Endothelial cell of umbilical vein (primary cell): ENCODE measurements around the gene RFX2. TPM values are rescaled to one million over a fixed set of nuclear protein-coding genes. Genes with fewer than 3 reads are reported as not detected.

Experiments
- BruUV-seq: library from RNA; stranded (reverse); fragments of 400-500 nt; replicated peaks from 2 replicates; lab custom pipeline; 2021; lab: Mats Ljungman, UMichigan
- CTCF ChIA-PET: fragments of 300-600, 350-600 bp; sonication (Branson Sonifier 250); formaldehyde crosslinking; loops from one replicate; lab custom pipeline; 2021; ENCODE audit warnings: antibody characterized with exemption, inconsistent platforms; lab: Charles Lee
- POLR2A ChIA-PET: fragments of 300-600, 350-600 bp; sonication (Branson Sonifier 250); formaldehyde crosslinking; loops from one replicate; lab custom pipeline; 2021; ENCODE audit warnings: antibody characterized with exemption, inconsistent platforms; lab: Charles Lee
- DNase-seq: peaks from one replicate; pipeline ENCODE4 v3.0.0-alpha.2; 2011; ENCODE audit warnings: low read depth, low spot score
- FAIRE-seq: peaks from 2 replicates; lab custom pipeline; 2011; peaks lifted over from hg19 to GRCh38; lab: Jason Lieb, UNC
- H2AFZ ChIP-seq: 2 replicates; pipeline ENCODE4 v1.6.0; 2012; ENCODE audit warnings: low read depth, low read length, control low read depth, inconsistent platforms
- H3K27ac ChIP-seq: 2 replicates; pipeline ENCODE4 v1.5.1; 2011; ENCODE audit warnings: low read depth, mild to moderate bottlenecking, control low read depth, low read length, moderate library complexity; ENCODE audit not compliant: insufficient read depth
- H3K27me3 ChIP-seq, 2 experiments: 2 replicates each; pipeline versions ENCODE4 v1.6.0 to v1.6.1; 2011; ENCODE audit warnings: low read length in 2 of 2, mixed read lengths in 1 of 2; ENCODE audit not compliant: control insufficient read depth in 2 of 2, insufficient read depth in 2 of 2
- H3K36me3 ChIP-seq, 2 experiments: 2 replicates in 1 of 2; 3 replicates in 1 of 2; pipeline ENCODE4 v1.5.1; 2011; ENCODE audit warnings: low read length in 2 of 2, mild to moderate bottlenecking in 1 of 2, moderate library complexity in 1 of 2; ENCODE audit not compliant: control insufficient read depth in 2 of 2, insufficient read depth in 2 of 2; ENCODE audit errors: extremely low read depth in 1 of 2
- H3K4me1 ChIP-seq: 3 replicates; pipeline ENCODE4 v1.5.1; 2011; ENCODE audit warnings: mild to moderate bottlenecking, low read length; ENCODE audit not compliant: control insufficient read depth, insufficient read depth; ENCODE audit errors: extremely low read depth
- H3K4me2 ChIP-seq: 2 replicates; pipeline ENCODE4 v1.6.1; 2011; ENCODE audit warnings: low read length, control low read depth, mixed read lengths; ENCODE audit not compliant: insufficient read depth
- H3K4me3 ChIP-seq, 3 experiments: fragments of 200-600 bp in 1 of 3; sonication (generic), shearing (Covaris generic) in 1 of 3; replicated peaks in 1 of 3; 2 replicates each; pipeline ENCODE4 v1.5.1; 2011 to 2016; ENCODE audit warnings: control low read depth in 3 of 3, low read length in 3 of 3, mild to moderate bottlenecking in 2 of 3, inconsistent platforms in 1 of 3, low read depth in 1 of 3, moderate library complexity in 1 of 3; ENCODE audit not compliant: insufficient read depth in 1 of 3
- H3K79me2 ChIP-seq: 2 replicates; pipeline ENCODE4 v1.6.0; 2012; ENCODE audit warnings: low read length, inconsistent platforms; ENCODE audit not compliant: control insufficient read depth, insufficient read depth
- H3K9ac ChIP-seq: replicated peaks from 2 replicates; pipeline ENCODE3; 2011; ENCODE audit warnings: low read length, control low read depth; ENCODE audit not compliant: insufficient read depth; ENCODE audit errors: extremely low read depth
- H3K9me1 ChIP-seq: replicated peaks from 3 replicates; pipeline ENCODE4 v1.6.0; 2011; ENCODE audit warnings: mild to moderate bottlenecking, low read length; ENCODE audit not compliant: control insufficient read depth, insufficient read depth; ENCODE audit errors: extremely low read depth
- H3K9me3 ChIP-seq: replicated peaks from 2 replicates; pipeline ENCODE4 v1.5.1; 2012; ENCODE audit warnings: low read length, inconsistent platforms; ENCODE audit not compliant: control insufficient read depth, insufficient read depth
- H4K20me1 ChIP-seq: replicated peaks from 2 replicates; pipeline ENCODE3; 2011; ENCODE audit warnings: mild to moderate bottlenecking, low read length; ENCODE audit not compliant: control insufficient read depth, insufficient read depth; ENCODE audit errors: extremely low read depth
- CTCF ChIP-seq, 2 donors: IDR thresholded peaks; 1 replicate in 1 of 2; 2 replicates in 1 of 2; pipeline ENCODE4 v1.5.1; 2011; ENCODE audit warnings: low read length in 2 of 2, mild to moderate bottlenecking in 2 of 2, moderate library complexity in 2 of 2, control low read depth in 1 of 2, inconsistent platforms in 1 of 2, low read depth in 1 of 2; ENCODE audit not compliant: insufficient read depth in 1 of 2; ENCODE audit errors: extremely low read depth in 1 of 2
- EZH2 ChIP-seq: IDR thresholded peaks from 2 replicates; pipeline ENCODE4 v1.6.1; 2012; ENCODE audit warnings: borderline replicate concordance, low read depth, mild to moderate bottlenecking, moderate library complexity, low read length, inconsistent platforms; ENCODE audit not compliant: severe bottlenecking
- FOS ChIP-seq: IDR thresholded peaks from 2 replicates; pipeline ENCODE4 v1.6.1; 2011; ENCODE audit warnings: mild to moderate bottlenecking, low read length, moderate library complexity, borderline replicate concordance; ENCODE audit not compliant: insufficient read depth
- GATA2 ChIP-seq: IDR thresholded peaks from 2 replicates; pipeline ENCODE4 v1.7.0; 2011; ENCODE audit warnings: low read depth, mild to moderate bottlenecking, moderate library complexity, mixed read lengths, low read length; ENCODE audit not compliant: insufficient read length, insufficient read depth
- JUN ChIP-seq: IDR thresholded peaks from 2 replicates; pipeline ENCODE4 v1.6.1; 2011; ENCODE audit warnings: borderline replicate concordance, low read depth; ENCODE audit not compliant: insufficient read length, insufficient read depth
- MAX ChIP-seq: IDR thresholded peaks from 2 replicates; pipeline ENCODE4 v1.6.1; 2011; ENCODE audit not compliant: insufficient read depth, insufficient read length
- MYC ChIP-seq: IDR thresholded peaks from one replicate; pipeline ENCODE4 v1.6.1; 2011; ENCODE audit warnings: mild to moderate bottlenecking, low read depth, low read length
- POLR2A ChIP-seq: IDR thresholded peaks from 2 replicates; pipeline ENCODE4 v1.6.1; 2012; ENCODE audit warnings: low read depth, mild to moderate bottlenecking, control low read depth, low read length
- POLR2AphosphoS5 ChIP-seq: IDR thresholded peaks from 2 replicates; pipeline ENCODE4 v1.6.1; 2012; ENCODE audit warnings: low read depth, mild to moderate bottlenecking, control low read depth, low read length, moderate library complexity; ENCODE audit not compliant: insufficient read depth
- dilution Hi-C: fragments of 300-500 bp; cut with MboI; formaldehyde crosslinking; loops from one replicate; pipeline ENCODE4 v1.15.0; 2019; ENCODE audit warnings: low sequenced_read_pairs; ENCODE audit not compliant: extremely low pct_ligation_motif_present
- intact Hi-C: fragments of 100-400 bp; cut with micrococcal nuclease; formaldehyde crosslinking; loops from one replicate; pipeline ENCODE4 v1.10.0; 2022
- polyA plus RNA-seq, 4 experiments: library from polyadenylated mRNA; depleted of rRNA in 3 of 4; stranded (reverse) in 3 of 4; unstranded in 1 of 4; fragments of >200 nt; gene quantifications; 2 replicates each; pipeline versions ENCODE4 v1.2.1 to v1.2.3, GENCODE V29; 2011 to 2012; ENCODE audit warnings: missing spikeins in 1 of 4
- total RNA-seq: library from RNA; stranded (reverse); gene quantifications from 2 replicates; pipeline ENCODE4 v1.2.3, GENCODE V29; 2021

Gene RFX2
- total and polyA plus RNA-seq, 2 donors (not counting 3 experiments of a cell fraction or from before 2014, with no cell fraction given): 16.1 to 19.0 TPM

GRCh38 chr19:6079107-6079506 lies 31.2 kb downstream of the RFX2 start:
- intact Hi-C loops (no loop called here), dilution Hi-C loops (no loop called here)
- Histone ChIP-seq H3K4me2 (no peak overlapping the region), H3K4me1 (no peaks in the 10 kb centered on the region), H3K9me3 (no peaks in the 10 kb centered on the region), H3K27ac (no peak overlapping the region), H4K20me1 (no peaks in the 10 kb centered on the region), H3K36me3 (no peaks in the 10 kb centered on the region), H2AFZ (no peak overlapping the region), H3K27me3 (no peaks in the 10 kb centered on the region), H3K9ac (no peak overlapping the region), H3K4me3 (no peak overlapping the region), H3K9me1 (no peaks in the 10 kb centered on the region), H3K79me2 (no peaks in the 10 kb centered on the region)
- FAIRE-seq: no peak
- BruUV-seq: no TSS peak
- CTCF ChIA-PET: interaction anchor here (1.1 to 2.2 kb wide), 2 partner anchors 17 to 22 kb away, joined by 3 to 4 read pairs; no protein-coding TSS in a partner anchor
- POLR2A ChIA-PET: no interaction called here
- DNase-seq: no peak
- TF ChIP-seq FOS: no peak
- TF ChIP-seq MYC: no peak
- TF ChIP-seq POLR2A: no peak
- TF ChIP-seq MAX: no peak
- TF ChIP-seq JUN: no peak
- no peak for TF ChIP-seq GATA2
- no peak for TF ChIP-seq EZH2
- no peak for TF ChIP-seq POLR2AphosphoS5
- TF ChIP-seq CTCF (IDR thresholded peaks at IDR 0.05; ENCODE audit: extremely low read depth in 1 of 2, insufficient read depth in 1 of 2, low read depth in 1 of 2, low read length in 2 of 2): no peak
